Glutamatergic neuron (in vitro differentiated cells): Measurements from ENCODE around the gene MAMDC2. TPM values are rescaled to one million over a fixed set of nuclear protein-coding genes. Genes with fewer than 3 reads are reported as not detected.

ENCODE experiments used
- DNase-seq: peaks from one replicate; pipeline ENCODE4 v3.0.0; 2022
- H3K27ac Mint-ChIP-seq: one replicate; pipeline ENCODE4 v1.8.0; 2020; ENCODE audit warnings: mild to moderate bottlenecking, mixed read lengths, inconsistent platforms; ENCODE audit not compliant: unreplicated experiment
- H3K27me3 Mint-ChIP-seq: one replicate; pipeline ENCODE4 v1.8.0; 2020; ENCODE audit warnings: mild to moderate bottlenecking, moderate library complexity, mixed read lengths, inconsistent platforms; ENCODE audit not compliant: unreplicated experiment
- H3K36me3 Mint-ChIP-seq: one replicate; pipeline ENCODE4 v1.8.0; 2020; ENCODE audit warnings: mild to moderate bottlenecking, mixed read lengths, inconsistent platforms; ENCODE audit not compliant: unreplicated experiment
- H3K4me1 Mint-ChIP-seq: one replicate; pipeline ENCODE4 v1.8.0; 2020; ENCODE audit warnings: mild to moderate bottlenecking, low read depth, mixed read lengths, inconsistent platforms; ENCODE audit not compliant: unreplicated experiment
- H3K4me3 Mint-ChIP-seq: one replicate; pipeline ENCODE4 v1.8.0; 2020; ENCODE audit warnings: mild to moderate bottlenecking, mixed read lengths, inconsistent platforms; ENCODE audit not compliant: unreplicated experiment
- H3K9me3 Mint-ChIP-seq: one replicate; pipeline ENCODE4 v1.8.0; 2020; ENCODE audit warnings: mild to moderate bottlenecking, moderate library complexity, mixed read lengths, inconsistent platforms; ENCODE audit not compliant: unreplicated experiment
- CTCF ChIP-seq: fragments of 200-600 bp; sonication (generic); IDR thresholded peaks from one replicate; pipeline ENCODE4 v1.5.0; 2021; ENCODE audit not compliant: partially characterized antibody, unreplicated experiment
- total RNA-seq: library from RNA; stranded (reverse); fragmentation: NEBNext Ultra II Directional; extraction: Animal tissue kit (Norgen Biotek cat#: 25700); gene quantifications from one replicate; pipeline ENCODE4 v1.2.1, GENCODE V29; 2021; ENCODE audit not compliant: unreplicated experiment

MAMDC2 gene
- total RNA-seq, 1 donor from 2014 or later = 0.22 TPM

GRCh38 chr9:70111042-70111602, 67.5 kb downstream of the MAMDC2 start:
- peak; percentile 86 for DNase-seq
- TF ChIP-seq CTCF = peak; percentile 93
- Mint-ChIP-seq H3K4me1 (peaks cover 8% of the 10 kb centered on the region), H3K9me3 (peaks cover 7% of the 10 kb centered on the region), H3K36me3 (no peaks in the 10 kb centered on the region), H3K27ac (no peak overlapping the region), H3K27me3 (peaks cover 4% of the 10 kb centered on the region), H3K4me3 (no peak overlapping the region)

- peaks cover 8% of the 10 kb centered on the region for H3K4me1 Mint-ChIP-seq
- DNase-seq = no peak
- peaks cover 4% of the 10 kb centered on the region for H3K27me3 Mint-ChIP-seq
- H3K27ac Mint-ChIP-seq = no peak overlapping the region
- no peaks in the 10 kb centered on the region for H3K36me3 Mint-ChIP-seq
- no peak for TF ChIP-seq CTCF
- no peak overlapping the region for H3K4me3 Mint-ChIP-seq
- peaks cover 7% of the 10 kb centered on the region for H3K9me3 Mint-ChIP-seq
These were observed 68.1 kb downstream of the MAMDC2 start for GRCh38 chr9:70111641-70112236.

GRCh38 chr9:70112981-70113380, 69.3 kb downstream of the MAMDC2 start:
- Mint-ChIP-seq H3K27ac (no peak overlapping the region), H3K4me1 (peaks cover 8% of the 10 kb centered on the region)

GRCh38 chr9:70113403-70114022, 69.9 kb downstream of the MAMDC2 start:
- TF ChIP-seq CTCF = peak; percentile 75
- peaks cover 7% of the 10 kb centered on the region for H3K9me3 Mint-ChIP-seq
- DNase-seq = peak; percentile 66
- H3K27me3 Mint-ChIP-seq = peaks cover 4% of the 10 kb centered on the region
- peaks cover 9% of the 10 kb centered on the region for H3K4me1 Mint-ChIP-seq
- H3K36me3 Mint-ChIP-seq = no peaks in the 10 kb centered on the region
- no peak overlapping the region for H3K4me3 Mint-ChIP-seq
- no peak overlapping the region for H3K27ac Mint-ChIP-seq

More at GRCh38 chr9:70112981-70113380, 69.3 kb downstream of the MAMDC2 start:
- peaks cover 4% of the 10 kb centered on the region for H3K27me3 Mint-ChIP-seq
- DNase-seq = no peak
- no peak overlapping the region for H3K4me3 Mint-ChIP-seq
- TF ChIP-seq CTCF = no peak
- H3K36me3 Mint-ChIP-seq = no peaks in the 10 kb centered on the region
- H3K9me3 Mint-ChIP-seq = peaks cover 7% of the 10 kb centered on the region

- H3K36me3 Mint-ChIP-seq = no peaks in the 10 kb centered on the region
- no peak overlapping the region for H3K27ac Mint-ChIP-seq
These were observed 71.2 kb downstream of the MAMDC2 start for GRCh38 chr9:70114898-70115297.

More at GRCh38 chr9:70114898-70115297, 71.2 kb downstream of the MAMDC2 start:
- H3K27me3 Mint-ChIP-seq = peaks cover 2% of the 10 kb centered on the region
- H3K4me3 Mint-ChIP-seq = no peak overlapping the region
- TF ChIP-seq CTCF = no peak
- H3K4me1 Mint-ChIP-seq = peaks cover 13% of the 10 kb centered on the region
- peaks cover 7% of the 10 kb centered on the region for H3K9me3 Mint-ChIP-seq
- DNase-seq = no peak
